Measurements from ENCODE around the gene TULP1. TPM values are rescaled to one million over a fixed set of nuclear protein-coding genes. Genes with fewer than 3 reads are reported as not detected.

Gene TULP1
- total and polyA plus RNA-seq, 2 of the 13 experiments (the other 11 are each of a cell fraction or from before 2014, with no cell fraction given): not detected

DNA sequence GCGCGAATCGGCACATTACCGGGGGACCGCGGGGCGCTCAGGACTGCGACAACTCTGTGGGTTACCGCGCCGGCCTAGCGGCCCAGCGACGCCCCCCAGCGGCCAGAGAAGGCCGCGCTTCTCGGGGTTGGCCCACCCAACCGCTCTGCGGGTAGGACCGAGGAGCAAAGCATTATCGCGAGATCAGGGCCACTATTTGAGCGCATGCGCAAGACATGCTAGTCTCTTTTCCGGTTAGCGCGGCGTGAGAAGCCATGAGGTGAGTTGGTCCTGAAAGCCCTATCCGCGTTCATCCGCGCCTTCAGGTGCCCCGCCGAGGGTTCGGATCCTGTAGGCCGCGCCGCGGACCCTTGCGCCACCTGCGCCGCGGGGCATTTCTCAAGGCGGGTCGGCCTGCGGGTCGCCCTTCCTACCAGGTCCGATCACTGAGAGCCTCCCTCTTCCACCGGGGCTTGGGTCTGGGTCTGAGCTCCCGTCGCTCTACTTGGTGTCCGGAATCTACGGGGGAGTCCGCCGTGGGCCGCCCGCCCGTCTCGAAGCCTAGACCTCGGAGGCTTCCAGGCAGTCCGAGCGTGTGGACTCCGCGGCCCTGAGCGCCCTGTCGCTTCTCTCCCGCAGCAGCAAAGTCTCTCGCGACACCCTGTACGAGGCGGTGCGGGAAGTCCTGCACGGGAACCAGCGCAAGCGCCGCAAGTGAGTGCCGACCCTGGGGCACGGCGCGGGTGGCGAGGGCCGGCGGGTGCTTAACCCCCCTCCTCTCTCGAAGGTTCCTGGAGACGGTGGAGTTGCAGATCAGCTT, 44.3 kb downstream of the TULP1 start, which contains the start of gene RPL10A (continued):
- TF ChIP-seq, protein P1, sequence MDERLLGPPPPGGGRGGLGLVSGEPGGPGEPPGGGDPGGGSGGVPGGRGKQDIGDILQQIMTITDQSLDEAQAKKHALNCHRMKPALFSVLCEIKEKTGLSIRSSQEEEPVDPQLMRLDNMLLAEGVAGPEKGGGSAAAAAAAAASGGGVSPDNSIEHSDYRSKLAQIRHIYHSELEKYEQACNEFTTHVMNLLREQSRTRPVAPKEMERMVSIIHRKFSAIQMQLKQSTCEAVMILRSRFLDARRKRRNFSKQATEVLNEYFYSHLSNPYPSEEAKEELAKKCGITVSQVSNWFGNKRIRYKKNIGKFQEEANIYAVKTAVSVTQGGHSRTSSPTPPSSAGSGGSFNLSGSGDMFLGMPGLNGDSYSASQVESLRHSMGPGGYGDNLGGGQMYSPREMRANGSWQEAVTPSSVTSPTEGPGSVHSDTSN (CRISPR knock-in tag; IDR thresholded peaks at IDR 0.05): no peak
- TF ChIP-seq KLF11 (CRISPR knock-in tag; IDR thresholded peaks at IDR 0.05) (peak; percentile 87), KMT2B (CRISPR knock-in tag; IDR thresholded peaks at IDR 0.05) (peak; percentile 90), SP4 (CRISPR knock-in tag; IDR thresholded peaks at IDR 0.05) (peak; percentile 88), ZNF350 (CRISPR knock-in tag; IDR thresholded peaks at IDR 0.05; ENCODE audit: borderline replicate concordance, low read depth) (peak; percentile 98; the same call in 1 of the 2 replicates), XBP1 (CRISPR knock-in tag; IDR thresholded peaks at IDR 0.05) (peak; percentile 74), ZFY (CRISPR knock-in tag; IDR thresholded peaks at IDR 0.05) (peak; percentile 93), HES4 (CRISPR knock-in tag; IDR thresholded peaks at IDR 0.05; ENCODE audit: borderline replicate concordance) (peak; percentile 78; the same call in 1 of the 2 replicates), ZFP36L1 (CRISPR knock-in tag; IDR thresholded peaks at IDR 0.05) (peak; percentile 87), NCOR1 (IDR thresholded peaks at IDR 0.05; ENCODE audit: borderline replicate concordance, low read length) (no peak), ZBTB3 (CRISPR knock-in tag; IDR thresholded peaks at IDR 0.05; ENCODE audit: borderline replicate concordance, low read depth) (peak; percentile 83; the same call in 1 of the 2 replicates), CENPX (CRISPR knock-in tag; IDR thresholded peaks at IDR 0.05) (no peak), ZNF263 (CRISPR knock-in tag; IDR thresholded peaks at IDR 0.05) (peak; percentile 55), FIP1L1 (IDR thresholded peaks at IDR 0.05; ENCODE audit: borderline replicate concordance, insufficient read depth, low read depth, low read length) (peak; percentile 54; the same call in 1 of the 2 replicates), HHEX (CRISPR knock-in tag; IDR thresholded peaks at IDR 0.05) (no peak; the same call in 1 of the 2 replicates), MYC (CRISPR knock-in tag; IDR thresholded peaks at IDR 0.05; ENCODE audit: borderline replicate concordance) (peak; percentile 100), SSRP1 (CRISPR knock-in tag; IDR thresholded peaks at IDR 0.05) (peak; percentile 62; the same call in 1 of the 2 replicates), ZNF891 (CRISPR knock-in tag; IDR thresholded peaks at IDR 0.05) (peak; percentile 99)
- TF ChIP-seq, protein P2, sequence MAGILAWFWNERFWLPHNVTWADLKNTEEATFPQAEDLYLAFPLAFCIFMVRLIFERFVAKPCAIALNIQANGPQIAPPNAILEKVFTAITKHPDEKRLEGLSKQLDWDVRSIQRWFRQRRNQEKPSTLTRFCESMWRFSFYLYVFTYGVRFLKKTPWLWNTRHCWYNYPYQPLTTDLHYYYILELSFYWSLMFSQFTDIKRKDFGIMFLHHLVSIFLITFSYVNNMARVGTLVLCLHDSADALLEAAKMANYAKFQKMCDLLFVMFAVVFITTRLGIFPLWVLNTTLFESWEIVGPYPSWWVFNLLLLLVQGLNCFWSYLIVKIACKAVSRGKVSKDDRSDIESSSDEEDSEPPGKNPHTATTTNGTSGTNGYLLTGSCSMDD (CRISPR knock-in tag; IDR thresholded peaks at IDR 0.05): no peak; the same call in 1 of the 2 replicates
- TF ChIP-seq, protein P3, sequence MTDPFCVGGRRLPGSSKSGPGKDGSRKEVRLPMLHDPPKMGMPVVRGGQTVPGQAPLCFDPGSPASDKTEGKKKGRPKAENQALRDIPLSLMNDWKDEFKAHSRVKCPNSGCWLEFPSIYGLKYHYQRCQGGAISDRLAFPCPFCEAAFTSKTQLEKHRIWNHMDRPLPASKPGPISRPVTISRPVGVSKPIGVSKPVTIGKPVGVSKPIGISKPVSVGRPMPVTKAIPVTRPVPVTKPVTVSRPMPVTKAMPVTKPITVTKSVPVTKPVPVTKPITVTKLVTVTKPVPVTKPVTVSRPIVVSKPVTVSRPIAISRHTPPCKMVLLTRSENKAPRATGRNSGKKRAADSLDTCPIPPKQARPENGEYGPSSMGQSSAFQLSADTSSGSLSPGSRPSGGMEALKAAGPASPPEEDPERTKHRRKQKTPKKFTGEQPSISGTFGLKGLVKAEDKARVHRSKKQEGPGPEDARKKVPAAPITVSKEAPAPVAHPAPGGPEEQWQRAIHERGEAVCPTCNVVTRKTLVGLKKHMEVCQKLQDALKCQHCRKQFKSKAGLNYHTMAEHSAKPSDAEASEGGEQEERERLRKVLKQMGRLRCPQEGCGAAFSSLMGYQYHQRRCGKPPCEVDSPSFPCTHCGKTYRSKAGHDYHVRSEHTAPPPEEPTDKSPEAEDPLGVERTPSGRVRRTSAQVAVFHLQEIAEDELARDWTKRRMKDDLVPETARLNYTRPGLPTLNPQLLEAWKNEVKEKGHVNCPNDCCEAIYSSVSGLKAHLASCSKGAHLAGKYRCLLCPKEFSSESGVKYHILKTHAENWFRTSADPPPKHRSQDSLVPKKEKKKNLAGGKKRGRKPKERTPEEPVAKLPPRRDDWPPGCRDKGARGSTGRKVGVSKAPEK (CRISPR knock-in tag; IDR thresholded peaks at IDR 0.05; ENCODE audit: borderline replicate concordance): no peak; the same call in 1 of the 2 replicates
- TF ChIP-seq, protein P4, sequence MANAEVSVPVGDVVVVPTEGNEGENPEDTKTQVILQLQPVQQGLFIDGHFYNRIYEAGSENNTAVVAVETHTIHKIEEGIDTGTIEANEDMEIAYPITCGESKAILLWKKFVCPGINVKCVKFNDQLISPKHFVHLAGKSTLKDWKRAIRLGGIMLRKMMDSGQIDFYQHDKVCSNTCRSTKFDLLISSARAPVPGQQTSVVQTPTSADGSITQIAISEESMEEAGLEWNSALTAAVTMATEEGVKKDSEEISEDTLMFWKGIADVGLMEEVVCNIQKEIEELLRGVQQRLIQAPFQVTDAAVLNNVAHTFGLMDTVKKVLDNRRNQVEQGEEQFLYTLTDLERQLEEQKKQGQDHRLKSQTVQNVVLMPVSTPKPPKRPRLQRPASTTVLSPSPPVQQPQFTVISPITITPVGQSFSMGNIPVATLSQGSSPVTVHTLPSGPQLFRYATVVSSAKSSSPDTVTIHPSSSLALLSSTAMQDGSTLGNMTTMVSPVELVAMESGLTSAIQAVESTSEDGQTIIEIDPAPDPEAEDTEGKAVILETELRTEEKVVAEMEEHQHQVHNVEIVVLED (CRISPR knock-in tag; IDR thresholded peaks at IDR 0.05; ENCODE audit: borderline replicate concordance): peak; percentile 85
- TF ChIP-seq, protein P5, sequence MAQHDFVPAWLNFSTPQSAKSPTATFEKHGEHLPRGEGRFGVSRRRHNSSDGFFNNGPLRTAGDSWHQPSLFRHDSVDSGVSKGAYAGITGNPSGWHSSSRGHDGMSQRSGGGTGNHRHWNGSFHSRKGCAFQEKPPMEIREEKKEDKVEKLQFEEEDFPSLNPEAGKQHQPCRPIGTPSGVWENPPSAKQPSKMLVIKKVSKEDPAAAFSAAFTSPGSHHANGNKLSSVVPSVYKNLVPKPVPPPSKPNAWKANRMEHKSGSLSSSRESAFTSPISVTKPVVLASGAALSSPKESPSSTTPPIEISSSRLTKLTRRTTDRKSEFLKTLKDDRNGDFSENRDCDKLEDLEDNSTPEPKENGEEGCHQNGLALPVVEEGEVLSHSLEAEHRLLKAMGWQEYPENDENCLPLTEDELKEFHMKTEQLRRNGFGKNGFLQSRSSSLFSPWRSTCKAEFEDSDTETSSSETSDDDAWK (CRISPR knock-in tag; IDR thresholded peaks at IDR 0.05): no peak
